ENCODE measurements around the gene OGA. TPM values are rescaled to one million over a fixed set of nuclear protein-coding genes. Genes with fewer than 3 reads are reported as not detected.

The OGA gene
- total and polyA plus RNA-seq, 2 donors (not counting 3 experiments of a cell fraction or from before 2014, with no cell fraction given) = 30.8 to 118 TPM

- CTCF ChIA-PET = interaction anchor here (0.9 to 3.5 kb wide), 10 partner anchors 8 to 631 kb away, joined by 3 to 19 read pairs (median 4); no protein-coding TSS in a partner anchor
- BruUV-seq (replicated peaks) = no TSS peak
- POLR2A ChIA-PET = no interaction called here
- Histone ChIP-seq H3K9me1 (replicated peaks; ENCODE audit: control insufficient read depth, extremely low read depth, insufficient read depth, low read length) (no peaks in the 10 kb centered on the region), H3K4me3 (replicated peaks in 1 of 3; ENCODE audit: insufficient read depth in 1 of 3, low read depth in 1 of 3, low read length in 3 of 3) (no peak overlapping the region), H4K20me1 (replicated peaks; ENCODE audit: control insufficient read depth, extremely low read depth, insufficient read depth, low read length) (no peaks in the 10 kb centered on the region), H3K9me3 (replicated peaks; ENCODE audit: control insufficient read depth, insufficient read depth, low read length) (no peaks in the 10 kb centered on the region), H3K36me3 (ENCODE audit: control insufficient read depth in 2 of 2, extremely low read depth in 1 of 2, insufficient read depth in 2 of 2, low read length in 2 of 2) (no peaks in the 10 kb centered on the region), H3K27me3 (ENCODE audit: control insufficient read depth in 2 of 2, insufficient read depth in 2 of 2, low read length in 2 of 2) (peaks cover 69 to 72% of the 10 kb centered on the region in 2 experiments), H3K9ac (replicated peaks; ENCODE audit: extremely low read depth, insufficient read depth, low read length) (no peak overlapping the region), H2AFZ (ENCODE audit: low read depth, low read length) (no peak overlapping the region), H3K79me2 (ENCODE audit: control insufficient read depth, insufficient read depth, low read length) (no peaks in the 10 kb centered on the region), H3K4me1 (ENCODE audit: control insufficient read depth, extremely low read depth, insufficient read depth, low read length) (no peaks in the 10 kb centered on the region), H3K4me2 (ENCODE audit: insufficient read depth, low read length) (no peak overlapping the region), H3K27ac (ENCODE audit: insufficient read depth, low read depth, low read length) (no peak overlapping the region)
- dilution Hi-C loops (cut with MboI; ENCODE audit: extremely low pct_ligation_motif_present, low sequenced_read_pairs) = no loop called here
- FAIRE-seq (no peak), DNase-seq (ENCODE audit: low read depth, low spot score) (no peak)
- intact Hi-C loops (cut with micrococcal nuclease) = no loop called here
- no peak for TF ChIP-seq GATA2 (IDR thresholded peaks at IDR 0.05; ENCODE audit: insufficient read depth, insufficient read length, low read depth, low read length)
- peak; percentile 81 for TF ChIP-seq EZH2 (IDR thresholded peaks at IDR 0.05; ENCODE audit: borderline replicate concordance, low read depth, low read length, severe bottlenecking)
Observed at GRCh38 chr10:101772895-101773761, 45.1 kb downstream of the OGA start.

GRCh38 chr10:101772017-101772894 lies 46.0 kb downstream of the OGA start:
- ChIA-PET CTCF (interaction anchor here (0.8 to 3.5 kb wide), 12 partner anchors 9 to 630 kb away, joined by 3 to 19 read pairs (median 5); partner anchors contain the start of gene NPM3), POLR2A (no interaction called here)
- DNase-seq (ENCODE audit: low read depth, low spot score) (no peak), FAIRE-seq (no peak)
- intact Hi-C loops (cut with micrococcal nuclease) (no loop called here), dilution Hi-C loops (cut with MboI; ENCODE audit: extremely low pct_ligation_motif_present, low sequenced_read_pairs) (no loop called here)
- H3K79me2 ChIP-seq (ENCODE audit: control insufficient read depth, insufficient read depth, low read length) = no peaks in the 10 kb centered on the region
- TF ChIP-seq POLR2AphosphoS5 (IDR thresholded peaks at IDR 0.05; ENCODE audit: insufficient read depth, low read depth, low read length) (no peak), FOS (IDR thresholded peaks at IDR 0.05; ENCODE audit: borderline replicate concordance, insufficient read depth, low read length) (no peak), MAX (IDR thresholded peaks at IDR 0.05; ENCODE audit: insufficient read depth, insufficient read length) (no peak), JUN (IDR thresholded peaks at IDR 0.05; ENCODE audit: borderline replicate concordance, insufficient read depth, insufficient read length, low read depth) (no peak), MYC (IDR thresholded peaks at IDR 0.05; ENCODE audit: low read depth, low read length) (no peak), CTCF (IDR thresholded peaks at IDR 0.05; ENCODE audit: extremely low read depth in 1 of 2, insufficient read depth in 1 of 2, low read depth in 1 of 2, low read length in 2 of 2) (no peak), GATA2 (IDR thresholded peaks at IDR 0.05; ENCODE audit: insufficient read depth, insufficient read length, low read depth, low read length) (no peak), EZH2 (IDR thresholded peaks at IDR 0.05; ENCODE audit: borderline replicate concordance, low read depth, low read length, severe bottlenecking) (no peak), POLR2A (IDR thresholded peaks at IDR 0.05; ENCODE audit: low read depth, low read length) (no peak)
- no peaks in the 10 kb centered on the region for H3K9me1 ChIP-seq (replicated peaks; ENCODE audit: control insufficient read depth, extremely low read depth, insufficient read depth, low read length)
- H3K36me3 ChIP-seq (ENCODE audit: control insufficient read depth in 2 of 2, extremely low read depth in 1 of 2, insufficient read depth in 2 of 2, low read length in 2 of 2) = no peaks in the 10 kb centered on the region
- H3K9me3 ChIP-seq (replicated peaks; ENCODE audit: control insufficient read depth, insufficient read depth, low read length) = no peaks in the 10 kb centered on the region
- H3K27me3 ChIP-seq (ENCODE audit: control insufficient read depth in 2 of 2, insufficient read depth in 2 of 2, low read length in 2 of 2) = peaks cover 73 to 74% of the 10 kb centered on the region in 2 experiments
- H3K27ac ChIP-seq (ENCODE audit: insufficient read depth, low read depth, low read length) = no peak overlapping the region
- no peak overlapping the region for H3K9ac ChIP-seq (replicated peaks; ENCODE audit: extremely low read depth, insufficient read depth, low read length)
- no TSS peak for BruUV-seq (replicated peaks)
- no peaks in the 10 kb centered on the region for H3K4me1 ChIP-seq (ENCODE audit: control insufficient read depth, extremely low read depth, insufficient read depth, low read length)
- H4K20me1 ChIP-seq (replicated peaks; ENCODE audit: control insufficient read depth, extremely low read depth, insufficient read depth, low read length) = no peaks in the 10 kb centered on the region
- H3K4me2 ChIP-seq (ENCODE audit: insufficient read depth, low read length) = no peak overlapping the region
- H3K4me3 ChIP-seq (replicated peaks in 1 of 3; ENCODE audit: insufficient read depth in 1 of 3, low read depth in 1 of 3, low read length in 3 of 3) = no peak overlapping the region
- no peak overlapping the region for H2AFZ ChIP-seq (ENCODE audit: low read depth, low read length)
